PC-3 (cell line): ENCODE data around the gene FOXP4.

Experiments used
- EZH2 ChIP-seq: fragments of 300-600 bp; sonication (generic); IDR thresholded peaks from one replicate; pipeline ENCODE4 v1.6.1; 2017; ENCODE audit warnings: antibody characterized with exemption, mild to moderate bottlenecking, low read length; ENCODE audit not compliant: unreplicated experiment
- EZH2phosphoT487 ChIP-seq: fragments of 300-600 bp; sonication (generic); IDR thresholded peaks from 2 replicates; pipeline ENCODE4 v1.6.1; 2018; ENCODE audit warnings: mild to moderate bottlenecking, antibody characterized with exemption, low read length, borderline replicate concordance
- TF ChIP-seq, protein P1 (sequence below): fragments of 300-600 bp; sonication (generic); conservative IDR thresholded peaks from 2 replicates; pipeline ENCODE4 v1.5.1; 2017; ENCODE audit warnings: antibody characterized with exemption, low read depth, mild to moderate bottlenecking, low read length

DNA sequence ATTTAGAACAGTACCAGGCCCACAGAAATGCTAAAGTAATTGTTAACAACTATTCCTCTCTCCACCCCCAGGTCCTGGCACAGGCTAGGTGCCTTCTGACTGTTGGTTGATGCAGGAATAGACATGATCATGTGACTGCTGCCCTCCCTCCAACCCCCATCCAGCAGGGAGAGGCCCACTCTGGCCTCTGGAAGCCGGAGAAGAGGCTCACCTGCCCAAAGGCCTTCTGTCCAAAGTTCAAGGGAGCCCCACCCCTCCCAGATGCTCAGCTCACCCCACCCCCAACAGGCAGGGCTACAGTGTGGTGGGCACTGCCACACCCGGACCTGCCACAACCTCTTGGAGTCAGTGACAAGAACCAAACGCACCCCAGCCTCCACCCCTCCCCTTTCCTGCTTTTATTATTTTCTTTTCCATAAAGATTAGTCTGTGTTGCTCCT, 26.9 kb upstream of the FOXP4 start:
- TF ChIP-seq, protein P1, sequence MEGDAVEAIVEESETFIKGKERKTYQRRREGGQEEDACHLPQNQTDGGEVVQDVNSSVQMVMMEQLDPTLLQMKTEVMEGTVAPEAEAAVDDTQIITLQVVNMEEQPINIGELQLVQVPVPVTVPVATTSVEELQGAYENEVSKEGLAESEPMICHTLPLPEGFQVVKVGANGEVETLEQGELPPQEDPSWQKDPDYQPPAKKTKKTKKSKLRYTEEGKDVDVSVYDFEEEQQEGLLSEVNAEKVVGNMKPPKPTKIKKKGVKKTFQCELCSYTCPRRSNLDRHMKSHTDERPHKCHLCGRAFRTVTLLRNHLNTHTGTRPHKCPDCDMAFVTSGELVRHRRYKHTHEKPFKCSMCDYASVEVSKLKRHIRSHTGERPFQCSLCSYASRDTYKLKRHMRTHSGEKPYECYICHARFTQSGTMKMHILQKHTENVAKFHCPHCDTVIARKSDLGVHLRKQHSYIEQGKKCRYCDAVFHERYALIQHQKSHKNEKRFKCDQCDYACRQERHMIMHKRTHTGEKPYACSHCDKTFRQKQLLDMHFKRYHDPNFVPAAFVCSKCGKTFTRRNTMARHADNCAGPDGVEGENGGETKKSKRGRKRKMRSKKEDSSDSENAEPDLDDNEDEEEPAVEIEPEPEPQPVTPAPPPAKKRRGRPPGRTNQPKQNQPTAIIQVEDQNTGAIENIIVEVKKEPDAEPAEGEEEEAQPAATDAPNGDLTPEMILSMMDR, result no peak
- TF ChIP-seq EZH2, result no peak
- no peak for TF ChIP-seq EZH2phosphoT487
